NCI-H524 treated with DMSO at 0.1 percent for 48 hours (cell line): ENCODE data around the gene JMJD1C.

Experiments
- DNase-seq: peaks from one replicate; lab custom pipeline; 2025; lab: John Stamatoyannopoulos, UW

The JMJD1C gene

GRCh38 chr10:63217120-63217605 is 248.6 kb downstream of the JMJD1C start:
- no peak for DNase-seq

GRCh38 chr10:63214571-63214970 is 251.2 kb downstream of the JMJD1C start:
- DNase-seq: no peak

GRCh38 chr10:63213489-63213888 is 252.3 kb downstream of the JMJD1C start:
- DNase-seq: peak; percentile 35

GRCh38 chr10:63210611-63211196 is 255.1 kb downstream of the JMJD1C start:
- no peak for DNase-seq

- no peak for DNase-seq
Observed at GRCh38 chr10:63209705-63210104, 256.1 kb downstream of the JMJD1C start.

- DNase-seq: no peak
Observed at GRCh38 chr10:63208986-63209385, 256.8 kb downstream of the JMJD1C start.

GRCh38 chr10:63206997-63207811 is 258.6 kb downstream of the JMJD1C start:
- DNase-seq: no peak

- no peak for DNase-seq
Observed at GRCh38 chr10:63206576-63206975, 259.2 kb downstream of the JMJD1C start.

GRCh38 chr10:63205421-63205820 is 260.4 kb downstream of the JMJD1C start:
- DNase-seq: no peak

- no peak for DNase-seq
Observed at GRCh38 chr10:63204667-63205391, 260.9 kb downstream of the JMJD1C start.

GRCh38 chr10:63201118-63201517 is 264.7 kb downstream of the JMJD1C start:
- no peak for DNase-seq

GRCh38 chr10:63200431-63200830 is 265.3 kb downstream of the JMJD1C start:
- no peak for DNase-seq

GRCh38 chr10:63199716-63200115 is 266.1 kb downstream of the JMJD1C start:
- DNase-seq: no peak

GRCh38 chr10:63197344-63198092 is 268.3 kb downstream of the JMJD1C start:
- no peak for DNase-seq

GRCh38 chr10:63192826-63193225 is 273.0 kb downstream of the JMJD1C start:
- no peak for DNase-seq

GRCh38 chr10:63175534-63175933 is 290.2 kb downstream of the JMJD1C start:
- DNase-seq: no peak

- DNase-seq: no peak
Observed at GRCh38 chr10:63173468-63174232, 292.1 kb downstream of the JMJD1C start.

GRCh38 chr10:63171926-63172325 is 293.9 kb downstream of the JMJD1C start:
- DNase-seq: no peak

- no peak for DNase-seq
Observed at GRCh38 chr10:63171255-63171855, 294.4 kb downstream of the JMJD1C start.

GRCh38 chr10:63169624-63170023 is 296.2 kb downstream of the JMJD1C start:
- DNase-seq: no peak
